Uterus (tissue), 2 donors: ENCODE results near the gene ABCA1.

Source experiments
- CTCF ChIP-seq, 4 experiments: fragments of 200-600 bp in 2 of 4; fragments of 450-650 bp in 2 of 4; sonication (generic) in 2 of 4; IDR thresholded peaks; one replicate each; pipeline ENCODE4 v1.5.1; 2016 to 2019; ENCODE audit warnings: antibody characterized with exemption in 4 of 4, mild to moderate bottlenecking in 2 of 4, moderate library complexity in 1 of 4
- POLR2A ChIP-seq, 2 donors: fragments of 450-650 bp; IDR thresholded peaks; one replicate each; pipeline ENCODE4 v1.6.1; 2016; ENCODE audit warnings: antibody characterized with exemption in 2 of 2, mild to moderate bottlenecking in 1 of 2, moderate library complexity in 1 of 2

GRCh38 chr9:104849023-104849422 is 78.9 kb downstream of the ABCA1 start:
- TF ChIP-seq CTCF (IDR thresholded peaks at IDR 0.05), result no peak
- no peak for TF ChIP-seq POLR2A (IDR thresholded peaks at IDR 0.05)
